LNCaP clone FGC (cell line): Measurements from ENCODE around the gene LCN10.

Experiments
- DNase-seq: peaks from one replicate; pipeline ENCODE4 v3.0.0-alpha.2; 2011; ENCODE audit warnings: low read depth
- H3K4me3 ChIP-seq: 2 replicates; pipeline ENCODE4 v1.5.1; 2011; ENCODE audit warnings: mild to moderate bottlenecking, low read depth, low read length, control low read depth
- CTCF ChIP-seq: IDR thresholded peaks from 2 replicates; pipeline ENCODE4 v1.5.1; 2012; ENCODE audit warnings: mild to moderate bottlenecking; ENCODE audit not compliant: control insufficient read depth, insufficient read depth; ENCODE audit errors: extremely low read depth

Gene LCN10

GRCh38 chr9:136722093-136722968, 20.4 kb downstream of the LCN10 start:
- no peak overlapping the region for H3K4me3 ChIP-seq
- TF ChIP-seq CTCF = no peak
- DNase-seq = no peak

GRCh38 chr9:136721339-136722092, 21.2 kb downstream of the LCN10 start:
- no peak overlapping the region for H3K4me3 ChIP-seq
- TF ChIP-seq CTCF = no peak
- no peak for DNase-seq

- DNase-seq = no peak
- TF ChIP-seq CTCF = no peak
- no peak overlapping the region for H3K4me3 ChIP-seq
These were observed 21.8 kb downstream of the LCN10 start for GRCh38 chr9:136720898-136721338.

GRCh38 chr9:136720251-136720897, 22.4 kb downstream of the LCN10 start:
- no peak for TF ChIP-seq CTCF
- DNase-seq = no peak
- H3K4me3 ChIP-seq = no peak overlapping the region

- H3K4me3 ChIP-seq = no peak overlapping the region
- no peak for DNase-seq
- no peak for TF ChIP-seq CTCF
These were observed 23.4 kb downstream of the LCN10 start for GRCh38 chr9:136719195-136719880.
